Uterus (tissue), 4 donors: Measurements from ENCODE around the gene PREPL. TPM values are rescaled to one million over a fixed set of nuclear protein-coding genes. Genes with fewer than 3 reads are reported as not detected.

Experiments
- DNase-seq, 2 donors: peaks; one replicate each; pipeline ENCODE4 v3.0.0-alpha.2; 2019 to 2020
- H3K27ac ChIP-seq, 2 donors: fragments of 200-600 bp; sonication (generic); 1 replicate in 1 of 2; 2 replicates in 1 of 2; pipeline ENCODE4 v1.5.1; 2016 to 2018
- H3K27me3 ChIP-seq, 2 donors: fragments of 200-600 bp; sonication (generic); one replicate each; pipeline ENCODE4 v1.5.1; 2018 to 2019; ENCODE audit warnings: control low read depth in 1 of 2
- H3K36me3 ChIP-seq, 2 donors: fragments of 200-600 bp; sonication (generic); one replicate each; pipeline ENCODE4 v1.5.1; 2019; ENCODE audit warnings: control low read depth in 1 of 2
- H3K4me1 ChIP-seq, 2 donors: fragments of 200-600 bp; sonication (generic); one replicate each; pipeline ENCODE4 v1.5.1; 2018 to 2019; ENCODE audit warnings: control low read depth in 1 of 2
- H3K4me3 ChIP-seq, 2 donors: fragments of 200-600 bp; sonication (generic); 1 replicate in 1 of 2; 2 replicates in 1 of 2; pipeline ENCODE4 v1.5.1; 2018 to 2019; ENCODE audit warnings: mild to moderate bottlenecking in 1 of 2
- H3K9me3 ChIP-seq, 2 donors: fragments of 200-600 bp; sonication (generic); one replicate each; pipeline ENCODE4 v1.5.1; 2019; ENCODE audit warnings: control low read depth in 1 of 2
- CTCF ChIP-seq, 4 experiments: fragments of 200-600 bp in 2 of 4; fragments of 450-650 bp in 2 of 4; sonication (generic) in 2 of 4; IDR thresholded peaks; one replicate each; pipeline ENCODE4 v1.5.1; 2016 to 2019; ENCODE audit warnings: antibody characterized with exemption in 4 of 4, mild to moderate bottlenecking in 2 of 4, moderate library complexity in 1 of 4
- POLR2A ChIP-seq, 2 donors: fragments of 450-650 bp; IDR thresholded peaks; one replicate each; pipeline ENCODE4 v1.6.1; 2016; ENCODE audit warnings: antibody characterized with exemption in 2 of 2, mild to moderate bottlenecking in 1 of 2, moderate library complexity in 1 of 2
- intact Hi-C: fragments of 100-400 bp; cut with DNase I; formaldehyde crosslinking; loops from one replicate; pipeline ENCODE4 v1.15.1; 2023; ENCODE audit warnings: low total_unique reads
- total RNA-seq, 4 donors: library from RNA; depleted of rRNA in 3 of 4; stranded (reverse); fragments of >200 nt in 3 of 4; gene quantifications; one replicate each; pipeline versions ENCODE4 v1.1.0 to v1.2.4, GENCODE V29; 2014 to 2023
- donor health status: DM: yes; HTN: yes; CAD: no.

The PREPL gene
- total RNA-seq, 4 donors from 2014 or later = 40.9 to 101 (median 61.1) TPM

GRCh38 chr2:44297431-44297830 lies 63.9 kb downstream of the PREPL start:
- DNase-seq = no peak
- H3K4me1 ChIP-seq = no peaks in the 10 kb centered on the region
- intact Hi-C loops = no loop called here
- H3K27ac ChIP-seq = no peak overlapping the region
- H3K27me3 ChIP-seq = no peaks in the 10 kb centered on the region
- H3K36me3 ChIP-seq = no peaks in the 10 kb centered on the region
- no peaks in the 10 kb centered on the region for H3K9me3 ChIP-seq
- TF ChIP-seq POLR2A (IDR thresholded peaks at IDR 0.05) = no peak
- TF ChIP-seq CTCF (IDR thresholded peaks at IDR 0.05) = no peak
- no peak overlapping the region for H3K4me3 ChIP-seq

- no peaks in the 10 kb centered on the region for H3K4me1 ChIP-seq
- TF ChIP-seq POLR2A (IDR thresholded peaks at IDR 0.05) (no peak), CTCF (IDR thresholded peaks at IDR 0.05) (no peak)
- intact Hi-C loops = no loop called here
Measured at GRCh38 chr2:44296653-44297052, 64.6 kb downstream of the PREPL start.

DNA sequence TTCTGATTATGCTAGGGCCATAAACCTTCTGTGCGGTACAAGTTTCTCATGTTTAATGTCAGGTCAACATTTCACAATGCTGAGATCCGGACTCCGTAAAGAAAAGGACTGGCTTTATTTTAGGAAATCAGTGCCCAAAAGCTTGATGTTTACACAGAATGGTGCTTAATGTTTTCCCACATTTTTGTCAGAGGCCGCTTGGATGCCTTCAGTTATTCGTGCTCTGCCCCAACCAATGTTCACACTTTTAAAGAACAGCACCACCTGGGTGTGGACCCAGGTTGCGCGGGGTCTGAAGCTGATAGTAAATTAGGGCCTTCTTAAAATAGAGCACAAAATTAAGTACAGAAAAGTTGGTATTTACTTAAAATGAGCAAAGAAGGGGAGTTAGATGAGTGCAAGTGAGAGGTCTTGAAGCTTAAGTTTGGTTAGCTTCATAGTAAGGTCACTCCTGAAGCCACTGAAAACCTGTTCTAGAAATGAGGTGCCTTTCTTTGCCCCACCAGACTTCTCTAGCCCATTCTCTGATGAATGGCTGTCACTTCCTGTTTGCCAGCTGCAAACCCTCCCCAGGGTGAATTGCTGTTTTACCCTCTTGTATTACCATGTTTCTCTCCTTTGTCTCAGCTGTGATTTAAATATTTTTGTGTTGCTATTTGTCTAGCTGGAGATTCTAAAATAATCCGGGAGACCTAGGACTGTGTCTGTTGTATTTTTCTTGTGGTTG lies 65.5 kb downstream of the PREPL start:
- no peaks in the 10 kb centered on the region for H3K9me3 ChIP-seq
- no peaks in the 10 kb centered on the region for H3K4me1 ChIP-seq
- TF ChIP-seq POLR2A (IDR thresholded peaks at IDR 0.05) = no peak
- no peak overlapping the region for H3K4me3 ChIP-seq
- DNase-seq = no peak
- H3K36me3 ChIP-seq = no peaks in the 10 kb centered on the region
- H3K27ac ChIP-seq = no peak overlapping the region
- H3K27me3 ChIP-seq = no peaks in the 10 kb centered on the region
- intact Hi-C loops = no loop called here

More at GRCh38 chr2:44296653-44297052, 64.6 kb downstream of the PREPL start:
- Histone ChIP-seq H3K27me3 (no peaks in the 10 kb centered on the region), H3K27ac (no peak overlapping the region), H3K36me3 (no peaks in the 10 kb centered on the region), H3K4me3 (no peak overlapping the region), H3K9me3 (no peaks in the 10 kb centered on the region)
- no peak for DNase-seq

- intact Hi-C loops = no loop called here
- no peaks in the 10 kb centered on the region for H3K27me3 ChIP-seq
- DNase-seq = no peak
- no peak for TF ChIP-seq CTCF (IDR thresholded peaks at IDR 0.05)
- no peak for TF ChIP-seq POLR2A (IDR thresholded peaks at IDR 0.05)
- no peaks in the 10 kb centered on the region for H3K9me3 ChIP-seq
- no peak overlapping the region for H3K27ac ChIP-seq
- H3K4me3 ChIP-seq = no peak overlapping the region
- H3K4me1 ChIP-seq = no peaks in the 10 kb centered on the region
- no peaks in the 10 kb centered on the region for H3K36me3 ChIP-seq
Measured at GRCh38 chr2:44295113-44295512, 66.2 kb downstream of the PREPL start.

DNA sequence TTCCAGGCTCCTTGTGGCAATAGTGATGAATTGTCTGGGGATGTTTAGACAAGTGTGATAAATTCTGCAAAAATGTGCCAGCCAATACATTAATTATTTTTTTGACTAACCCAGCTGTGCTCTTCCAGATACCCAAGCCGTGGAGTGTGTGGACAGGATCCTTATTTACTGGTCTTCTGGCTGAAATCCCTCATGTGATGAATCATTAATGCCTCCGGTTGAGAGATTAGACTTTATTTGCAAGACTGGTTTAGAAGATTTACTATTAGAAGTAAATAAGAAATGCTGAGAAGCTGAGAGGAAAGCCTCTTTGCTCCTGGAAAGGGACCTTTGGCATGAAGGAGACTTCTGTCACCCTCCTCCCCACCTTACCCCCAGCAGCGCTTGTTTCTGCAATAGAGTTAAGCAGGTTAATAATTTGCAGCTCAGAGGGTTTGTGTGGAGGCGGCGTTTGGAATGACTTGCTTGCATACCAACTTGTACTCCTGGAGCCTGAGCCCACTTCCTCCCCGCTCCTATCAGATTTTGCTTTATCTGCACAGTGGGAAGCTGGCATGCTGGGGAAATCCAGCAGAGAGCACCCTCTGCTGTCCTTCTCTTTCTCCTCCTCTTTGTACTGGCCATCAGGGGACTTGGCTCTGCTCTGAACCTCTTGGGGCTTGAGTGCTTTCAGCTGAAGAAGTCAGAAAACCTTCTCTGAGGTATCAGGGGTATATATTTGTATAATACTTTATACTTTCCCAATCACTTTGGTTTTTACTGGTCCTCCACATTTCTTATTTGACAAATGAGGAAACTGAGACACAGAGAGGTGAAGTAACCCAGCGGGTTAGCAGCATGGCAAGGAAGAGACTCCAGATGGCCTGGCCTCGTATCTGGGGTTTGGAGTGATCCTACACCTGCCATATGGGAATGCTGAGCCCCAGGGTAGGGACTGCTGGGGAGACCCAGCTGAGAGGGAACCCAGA lies 69.7 kb downstream of the PREPL start:
- DNase-seq = peak; percentile 21 to 29
- no peaks in the 10 kb centered on the region for H3K27me3 ChIP-seq
- intact Hi-C loops = no loop called here
- no peaks in the 10 kb centered on the region for H3K4me1 ChIP-seq
- H3K4me3 ChIP-seq = no peak overlapping the region
- H3K36me3 ChIP-seq = no peaks in the 10 kb centered on the region
- no peaks in the 10 kb centered on the region for H3K9me3 ChIP-seq
- peak overlapping the region in 1 of 2 donors; percentile 14 for H3K27ac ChIP-seq
- TF ChIP-seq POLR2A (IDR thresholded peaks at IDR 0.05) (no peak), CTCF (IDR thresholded peaks at IDR 0.05) (peak; percentile 40 to 62 (median 46))
